CD4-positive, alpha-beta T cell treated with Interleukin-6 at 100 ng/mL for 8 hours (primary cell): ENCODE measurements around the gene CHST13.

Experiments used
- DNase-seq: peaks from one replicate; pipeline ENCODE4 v3.0.0-alpha.2; 2020; ENCODE audit warnings: mixed read lengths, low spot score

The CHST13 gene

DNA sequence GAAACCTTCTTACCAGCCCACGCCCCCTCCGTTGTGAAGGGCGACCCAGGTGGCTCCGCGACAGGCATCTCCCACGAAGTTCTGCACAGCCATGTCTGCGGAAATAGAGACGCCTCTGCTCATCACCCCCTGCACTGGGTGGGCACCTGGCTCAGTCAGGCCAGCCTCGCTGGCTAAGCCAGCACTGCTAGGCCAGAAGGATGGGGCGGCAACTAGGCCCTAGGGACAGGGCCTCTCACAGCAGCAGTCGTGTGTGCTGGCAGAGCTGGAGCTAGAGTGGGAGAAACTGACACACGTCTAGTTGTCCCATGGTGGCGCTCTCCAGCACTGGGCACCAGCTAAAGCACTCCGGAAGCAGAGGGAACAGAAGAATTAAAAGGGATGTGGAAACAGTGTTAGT lies 35.8 kb upstream of the CHST13 start:
- no peak for DNase-seq

- DNase-seq: no peak
Observed at GRCh38 chr3:126488886-126489569, 34.9 kb upstream of the CHST13 start.

GRCh38 chr3:126490619-126491018 lies 33.3 kb upstream of the CHST13 start:
- DNase-seq: no peak

DNA sequence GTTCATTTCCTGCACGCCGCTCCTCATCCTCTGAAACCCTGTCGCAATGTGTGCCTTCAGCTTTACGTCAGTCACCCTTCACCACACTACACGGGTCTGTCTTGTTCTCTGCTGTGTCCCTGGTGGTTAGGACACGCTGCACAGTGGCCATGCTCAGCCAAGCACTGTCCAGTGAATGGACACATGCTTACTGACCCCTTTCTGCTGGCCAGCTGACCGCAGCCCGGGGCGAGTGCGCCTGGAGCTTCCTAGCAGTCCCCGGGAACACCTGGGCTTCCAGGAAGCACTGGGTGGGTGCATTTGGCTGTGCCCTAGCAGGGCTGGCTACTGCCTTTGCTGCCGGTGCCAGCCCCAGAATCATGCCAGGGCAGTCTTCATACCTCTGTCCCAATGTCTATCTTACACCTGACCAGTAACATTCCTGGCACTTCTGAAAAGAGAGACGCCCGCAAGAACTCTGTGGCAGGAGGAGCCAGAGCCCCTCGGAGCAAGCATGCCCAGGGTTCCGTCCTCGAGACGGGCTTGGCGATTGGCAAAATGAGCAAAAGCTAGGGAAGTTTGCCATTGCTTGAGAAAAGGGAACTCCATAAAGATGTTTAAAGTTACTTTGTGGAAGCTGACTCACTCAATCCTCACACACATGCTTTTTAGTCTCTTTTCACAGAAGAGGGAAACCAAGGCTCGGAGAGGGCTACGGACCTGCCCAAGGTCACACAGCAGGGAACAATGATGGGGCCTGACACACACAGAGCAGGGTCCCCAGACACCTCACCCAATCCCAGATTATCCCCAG lies 32.5 kb upstream of the CHST13 start:
- DNase-seq: no peak

- no peak for DNase-seq
Observed at GRCh38 chr3:126493051-126493450, 30.9 kb upstream of the CHST13 start.

DNA sequence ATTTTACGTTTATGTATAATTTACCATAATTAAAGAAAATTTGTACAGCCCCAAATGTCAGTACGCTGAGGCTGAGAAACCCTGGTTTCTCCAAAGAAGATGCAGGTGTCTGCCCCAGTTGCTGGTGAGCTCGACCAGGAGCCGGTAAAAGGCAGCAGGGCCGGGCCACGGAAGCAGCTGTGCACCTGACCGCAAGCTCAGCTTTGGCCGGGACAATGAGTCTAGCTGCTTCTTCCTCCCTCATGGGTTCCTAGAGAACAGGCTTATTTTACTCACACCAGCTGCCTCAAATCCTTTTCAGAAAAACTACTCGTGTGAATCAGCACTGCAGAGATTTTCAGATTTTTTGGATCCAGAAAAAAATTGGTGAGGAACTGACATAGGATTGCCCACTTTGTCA lies 30.2 kb upstream of the CHST13 start:
- DNase-seq: no peak

GRCh38 chr3:126494204-126494969 lies 29.6 kb upstream of the CHST13 start:
- DNase-seq: no peak

DNA sequence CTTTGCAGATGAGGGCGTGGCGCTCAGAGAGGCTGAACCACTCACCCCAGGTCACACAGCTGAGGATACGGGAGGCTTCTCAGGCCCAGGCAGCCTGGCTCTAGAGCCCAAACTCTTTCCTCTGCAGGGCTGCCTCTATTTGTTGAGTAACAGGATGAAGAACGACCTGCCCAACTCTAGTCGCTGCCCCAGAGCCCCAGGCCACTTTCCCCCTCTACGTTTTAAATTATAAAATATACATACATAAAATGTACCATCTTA lies 29.1 kb upstream of the CHST13 start:
- no peak for DNase-seq

GRCh38 chr3:126495786-126496185 lies 28.2 kb upstream of the CHST13 start:
- DNase-seq: no peak

DNA sequence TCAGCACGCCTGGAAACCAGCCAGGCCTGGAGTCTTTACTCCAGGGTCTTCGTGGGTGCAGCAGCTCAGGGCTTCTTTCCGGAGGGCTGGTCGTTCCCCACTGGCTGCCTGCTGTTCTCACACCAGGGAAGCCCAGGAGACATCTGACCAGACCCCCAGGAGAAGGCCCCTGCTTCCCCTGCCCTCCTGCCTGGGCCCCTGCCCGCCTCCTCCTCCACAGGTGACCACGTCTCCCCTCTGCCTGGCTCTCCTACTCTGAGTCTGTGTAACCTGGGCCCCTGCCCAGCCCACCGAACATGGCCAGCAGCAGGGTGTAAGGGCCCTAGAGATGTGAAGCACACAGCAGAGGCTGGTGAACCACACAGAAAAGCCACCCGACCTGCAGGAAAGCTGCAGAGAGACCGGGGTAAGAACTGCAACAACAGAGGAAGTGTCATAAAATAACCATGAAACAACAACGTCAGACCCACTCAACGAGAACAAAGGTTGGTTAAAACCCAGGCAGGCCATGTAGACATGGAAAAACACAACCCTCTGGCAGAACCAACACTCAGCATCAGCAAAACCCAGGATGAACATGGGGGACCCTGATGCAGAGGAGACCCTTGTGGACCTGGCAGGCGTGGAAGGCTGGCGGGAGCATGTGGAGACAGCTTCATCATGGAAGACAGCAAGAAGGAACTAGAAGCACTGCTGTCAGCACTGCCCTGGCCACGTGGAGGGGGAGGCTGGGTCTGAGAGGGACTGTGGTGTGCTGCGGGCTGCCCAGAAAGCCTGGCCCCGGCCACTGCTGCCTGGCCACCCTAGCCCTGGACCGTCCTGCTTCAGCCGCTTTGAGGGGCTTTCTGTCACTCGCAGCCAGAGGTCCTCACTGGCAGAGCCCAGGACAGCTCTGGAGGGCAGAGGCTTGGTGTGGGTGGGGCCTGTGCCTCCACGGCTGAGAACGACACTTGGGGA lies 26.8 kb upstream of the CHST13 start:
- no peak for DNase-seq

- no peak for DNase-seq
Observed at GRCh38 chr3:126497956-126498355, 26.0 kb upstream of the CHST13 start.

DNA sequence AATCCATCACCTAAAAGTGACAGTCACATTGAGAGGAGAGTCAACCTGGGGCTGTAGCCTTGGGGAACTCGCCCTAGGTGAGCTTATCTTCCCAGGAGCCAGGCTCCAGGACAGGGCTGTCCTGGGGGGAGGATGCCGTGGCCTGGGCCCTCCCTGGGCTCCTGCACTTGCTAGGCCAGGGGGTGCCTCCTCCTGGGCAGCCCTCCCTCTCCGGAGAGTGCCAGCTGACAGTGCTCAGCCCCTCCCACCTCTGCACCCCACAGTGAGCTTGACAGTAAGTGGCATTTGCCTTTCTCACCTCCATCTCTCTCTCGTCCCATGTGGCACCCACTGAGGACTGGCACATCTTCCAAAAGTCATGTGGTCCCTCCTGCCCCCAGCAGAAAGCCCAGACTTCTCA lies 25.5 kb upstream of the CHST13 start:
- no peak for DNase-seq

DNA sequence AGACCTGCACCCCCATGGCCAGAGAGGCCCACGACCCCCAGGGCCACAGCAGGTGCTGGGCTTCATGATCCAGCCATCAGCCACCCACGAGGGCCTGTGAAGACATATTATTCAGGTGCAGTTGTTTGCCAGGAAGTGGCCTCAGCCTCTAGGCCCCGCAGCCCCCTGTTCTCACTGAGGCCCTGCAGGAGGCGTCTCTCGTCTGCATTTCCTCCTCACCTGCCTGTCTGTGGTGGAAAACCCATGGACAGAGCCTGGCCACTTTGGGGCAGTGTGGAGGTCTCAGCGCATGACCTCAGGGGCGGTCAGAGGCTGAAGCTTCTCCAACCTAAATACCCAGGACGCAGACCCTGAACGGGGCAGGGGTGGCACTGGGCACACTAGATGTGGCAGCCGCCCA lies 25.0 kb upstream of the CHST13 start:
- DNase-seq: no peak

- no peak for DNase-seq
Observed at GRCh38 chr3:126499401-126499800, 24.6 kb upstream of the CHST13 start.

GRCh38 chr3:126500016-126500415 lies 23.9 kb upstream of the CHST13 start:
- DNase-seq: no peak

DNA sequence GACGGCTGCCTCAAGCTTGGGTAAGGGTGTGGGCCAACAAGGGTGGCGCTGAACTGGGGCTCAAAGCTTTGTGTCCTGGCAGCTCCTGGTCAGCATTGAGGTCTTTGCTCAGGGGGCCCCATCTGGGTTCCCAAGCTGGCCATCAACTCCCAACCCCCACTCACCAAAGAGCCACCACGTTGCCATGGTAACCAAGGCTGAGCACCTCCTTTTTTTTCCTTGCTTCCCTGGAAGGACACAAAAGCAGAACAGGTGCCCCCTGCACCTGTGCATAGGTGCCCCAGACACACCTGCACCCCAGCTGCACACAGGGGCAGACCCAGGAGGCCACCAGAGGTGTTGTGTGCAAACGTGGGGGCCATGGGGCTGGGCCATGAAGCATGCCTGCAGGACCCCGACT lies 22.9 kb upstream of the CHST13 start:
- no peak for DNase-seq

DNA sequence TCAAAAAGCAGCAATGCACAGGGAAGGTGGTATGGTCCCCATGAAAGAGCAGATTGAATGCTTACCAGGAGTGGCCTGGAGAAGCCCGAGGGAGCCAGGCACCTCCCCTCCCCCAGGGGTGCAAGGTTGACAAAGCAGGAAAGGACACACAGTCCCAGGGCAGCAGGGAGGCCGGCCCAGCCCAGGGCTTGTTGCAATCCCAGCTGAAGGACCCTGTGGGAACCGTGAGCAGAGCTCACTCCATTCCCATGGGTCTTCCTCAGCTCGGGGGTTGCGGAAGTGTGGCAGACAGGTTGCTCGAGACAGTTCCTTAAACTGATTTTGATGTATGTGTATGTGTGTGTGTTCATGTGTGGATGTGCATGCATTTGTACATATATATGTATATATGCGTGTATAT lies 22.2 kb upstream of the CHST13 start:
- DNase-seq: no peak

DNA sequence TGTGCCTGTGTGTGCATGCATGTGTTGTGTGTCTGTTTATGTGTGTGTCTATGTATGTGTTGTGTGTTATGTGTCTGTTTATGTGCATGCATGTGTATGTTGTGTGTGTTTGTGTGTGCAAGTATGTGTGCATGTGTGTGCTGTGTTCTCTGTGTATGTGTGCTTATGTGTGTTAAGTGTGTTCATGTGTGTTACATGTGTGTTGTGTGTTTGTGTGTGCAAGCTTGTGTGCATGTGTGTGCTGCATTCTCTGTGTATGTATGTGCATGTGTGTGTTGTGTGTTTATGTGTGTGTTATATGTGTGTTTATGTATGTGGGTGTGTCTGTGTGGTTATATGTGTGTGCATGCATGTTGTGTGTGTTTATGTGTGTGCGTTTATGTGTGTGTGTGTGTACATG lies 21.3 kb upstream of the CHST13 start:
- DNase-seq: no peak

- no peak for DNase-seq
Observed at GRCh38 chr3:126503701-126504100, 20.3 kb upstream of the CHST13 start.

DNA sequence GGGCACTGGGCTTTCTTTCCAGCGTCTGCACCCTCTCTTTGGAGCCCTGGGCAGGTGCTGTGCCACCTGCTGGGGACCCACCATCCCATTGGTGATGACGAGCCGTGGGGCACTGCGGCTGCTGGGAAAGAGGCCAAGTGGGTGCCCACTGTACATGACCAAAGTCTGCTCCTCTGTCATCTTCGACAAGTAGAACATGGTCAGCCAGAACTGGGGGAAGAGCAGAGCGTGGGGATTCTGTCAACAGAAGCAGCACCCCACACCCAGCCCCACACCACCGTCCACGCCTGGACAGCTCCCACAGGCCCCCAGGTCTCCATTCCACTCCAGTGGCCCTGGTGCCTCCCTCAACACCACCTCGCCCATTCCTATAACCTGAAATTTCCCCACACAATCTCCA lies 16.1 kb upstream of the CHST13 start:
- DNase-seq: no peak

GRCh38 chr3:126508564-126508964 lies 15.4 kb upstream of the CHST13 start:
- DNase-seq: no peak
